NB4 (cell line): ENCODE measurements around the gene CABCOCO1.

Experiments
- CTCF ChIP-seq: IDR thresholded peaks from one replicate; pipeline ENCODE4 v1.5.1; 2012; ENCODE audit warnings: low read depth, low read length
- POLR2A ChIP-seq: IDR thresholded peaks from 2 replicates; pipeline ENCODE4 v1.6.1; 2011; ENCODE audit warnings: mild to moderate bottlenecking; ENCODE audit not compliant: insufficient read length; ENCODE audit errors: extremely low read depth

GRCh38 chr10:61719906-61720305 lies 57.2 kb downstream of the CABCOCO1 start:
- TF ChIP-seq CTCF, result no peak
- no peak for TF ChIP-seq POLR2A
